GM21786 (cell line): ENCODE data around the gene TEX10.

Experiments used
- ATAC-seq: cut with Tn5 transposase; IDR thresholded peaks from one replicate; pipeline ENCODE4 v1.9.1; 2021; ENCODE audit not compliant: unreplicated experiment

Gene TEX10

DNA sequence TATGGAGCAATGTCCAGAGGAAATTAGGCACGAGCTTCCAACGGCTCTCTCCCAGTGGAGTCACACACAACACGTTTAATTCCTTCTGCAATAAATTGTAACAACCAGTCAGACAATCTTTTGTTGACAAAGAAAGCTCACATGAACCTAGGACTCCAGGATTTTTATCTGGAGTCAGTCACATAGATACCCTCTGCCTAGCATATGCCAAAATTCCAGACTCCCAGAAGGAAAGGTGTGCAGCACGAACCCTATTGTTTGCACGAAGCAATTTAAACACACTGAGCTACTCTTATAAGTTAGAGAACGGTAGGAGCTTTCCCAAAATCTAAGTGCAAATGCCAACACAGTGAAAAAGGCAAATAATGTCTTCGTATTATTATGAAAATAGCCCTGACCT lies 67.1 kb downstream of the TEX10 start:
- ATAC-seq, result no peak

DNA sequence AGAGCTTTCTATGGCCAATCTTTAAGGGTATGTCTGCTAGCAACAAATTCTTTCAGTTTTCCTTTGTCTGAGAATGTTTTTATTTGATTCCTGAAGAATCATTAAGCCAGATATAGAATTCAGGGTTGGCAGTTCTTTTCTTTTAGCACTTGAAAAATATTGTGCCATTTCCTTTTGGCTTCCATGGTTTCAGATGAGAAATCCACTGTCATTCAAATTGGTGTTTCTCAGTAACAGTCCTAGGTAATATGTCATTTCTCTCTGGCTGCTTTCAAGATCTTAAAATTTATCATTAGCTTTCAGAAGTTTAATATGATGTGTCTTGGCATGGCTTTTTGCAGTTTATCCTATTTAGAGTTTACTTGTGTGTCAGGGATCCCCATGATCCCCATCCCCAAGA lies 67.7 kb downstream of the TEX10 start:
- no peak for ATAC-seq

DNA sequence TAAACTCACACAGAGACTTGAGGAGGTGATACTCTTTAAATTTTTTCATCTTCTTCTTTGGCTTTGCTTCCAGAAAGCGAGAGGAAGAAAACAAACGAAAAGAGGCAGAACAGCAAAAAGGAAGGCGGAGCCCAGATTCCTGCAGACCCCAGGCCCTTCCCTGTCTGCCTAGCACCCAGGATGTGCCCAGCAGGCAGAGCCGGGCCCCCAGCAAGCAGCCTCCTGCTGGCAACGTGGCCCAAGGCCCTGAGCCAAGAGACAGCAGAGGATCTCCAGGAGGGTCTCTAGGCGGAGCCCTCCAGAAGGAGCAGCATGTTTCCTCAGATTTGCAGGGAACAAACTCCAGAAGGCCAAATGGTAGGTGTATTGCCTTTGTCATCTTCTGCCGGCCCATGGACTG lies 68.5 kb downstream of the TEX10 start:
- ATAC-seq, result no peak

DNA sequence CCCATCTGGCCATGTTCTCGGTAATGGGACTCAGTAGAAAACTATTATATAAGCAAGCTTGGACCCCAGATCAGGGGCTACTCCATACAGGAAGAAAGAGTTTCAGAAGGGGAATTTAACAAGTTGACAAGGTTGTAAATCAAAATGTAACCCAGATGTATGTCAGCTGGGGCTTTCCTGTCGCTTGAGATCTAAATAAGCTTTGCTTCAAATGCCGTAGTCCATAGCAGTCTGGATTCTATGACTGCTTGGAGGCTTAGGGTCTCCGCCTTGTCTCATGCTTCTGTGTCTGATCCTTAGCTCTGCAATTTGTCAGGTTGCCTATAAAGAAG lies 70.4 kb downstream of the TEX10 start:
- no peak for ATAC-seq

DNA sequence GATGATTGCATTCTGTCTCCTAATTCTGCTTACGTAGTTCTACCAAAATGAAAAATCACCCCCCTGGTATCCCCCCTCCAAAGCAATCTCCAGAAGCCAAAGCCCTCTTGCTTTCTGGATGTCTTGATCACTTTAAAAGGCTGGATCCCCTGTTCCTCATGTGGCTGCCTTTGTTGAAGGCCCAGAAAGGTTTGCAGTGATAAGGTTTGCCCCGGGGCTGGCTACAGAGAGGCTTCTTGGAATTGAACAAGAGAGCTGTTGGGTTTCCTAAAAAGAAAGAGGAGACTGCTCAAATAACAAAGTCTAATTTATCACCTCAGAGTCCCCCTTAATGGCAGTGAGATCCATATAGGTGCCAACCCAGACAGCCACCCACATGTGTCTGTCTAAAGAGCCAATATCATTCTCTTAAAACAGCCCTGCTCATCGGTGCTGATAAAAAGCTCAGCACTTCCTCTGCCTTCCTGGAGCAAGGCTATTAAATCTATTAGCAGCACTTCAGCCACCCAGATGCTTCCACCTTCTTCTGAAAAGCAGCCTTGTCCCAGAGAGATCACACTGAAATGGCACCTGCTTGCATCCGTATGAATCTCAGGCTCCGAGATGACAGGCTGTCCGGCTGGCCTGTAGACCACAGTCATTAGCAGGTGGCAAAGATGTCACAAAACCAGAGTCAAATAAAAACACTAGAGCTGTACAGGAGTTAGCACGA lies 70.9 kb downstream of the TEX10 start:
- ATAC-seq, result no peak

DNA sequence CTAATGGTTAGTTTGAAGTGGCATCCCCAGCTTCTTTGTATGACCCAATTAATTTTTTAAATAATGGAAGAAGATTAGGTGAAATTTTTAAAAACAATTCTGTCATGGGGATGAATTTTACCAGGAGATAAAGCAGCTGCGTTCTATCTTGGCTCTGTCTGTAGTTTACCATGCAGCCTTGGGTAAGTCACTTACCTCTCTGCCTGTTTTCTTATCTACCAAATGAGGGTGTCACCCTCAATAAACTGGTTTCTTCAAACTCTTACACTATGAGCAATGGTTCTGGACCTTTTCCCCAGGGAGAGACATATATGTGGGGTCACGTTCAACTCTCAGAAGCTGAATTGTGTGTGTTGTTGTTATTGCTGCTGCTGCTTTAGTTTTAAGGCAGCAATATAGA lies 71.7 kb downstream of the TEX10 start:
- no peak for ATAC-seq

DNA sequence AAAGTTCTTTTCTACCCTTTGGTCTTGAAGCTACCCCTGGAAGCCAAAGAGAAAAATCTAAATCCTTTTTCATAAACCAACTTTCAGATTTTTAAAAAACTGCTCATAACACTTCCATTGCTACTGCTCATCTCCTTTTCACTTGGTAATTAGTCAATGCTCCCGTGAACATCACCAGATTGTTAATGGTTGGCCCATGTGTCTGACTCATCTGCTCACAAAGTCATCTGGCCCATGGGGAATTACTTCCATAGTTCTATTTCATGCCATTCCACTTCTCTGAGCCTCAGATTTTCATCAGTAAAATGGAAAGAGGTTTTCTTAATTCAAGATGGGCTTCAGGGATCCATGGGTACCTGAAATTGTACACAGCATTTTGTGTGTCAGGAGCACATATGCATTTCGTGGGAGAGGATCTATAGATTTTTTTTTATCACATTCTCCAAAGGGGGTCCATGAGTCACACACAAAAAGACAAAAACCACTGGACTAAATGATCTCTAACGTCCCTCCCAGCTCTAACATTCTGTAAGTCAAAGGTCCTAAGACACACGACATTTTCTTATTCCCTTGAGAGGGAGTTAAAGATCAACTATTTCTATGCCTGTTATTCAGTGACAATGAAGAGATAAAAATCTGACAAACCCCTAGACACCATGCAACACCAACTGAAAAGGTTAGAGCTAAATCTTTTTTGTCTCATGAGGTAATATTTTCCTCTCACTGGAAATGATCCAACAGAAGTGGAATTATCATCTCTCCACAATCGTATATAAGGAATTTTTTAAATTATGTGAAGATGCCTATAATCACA lies 75.4 kb downstream of the TEX10 start:
- ATAC-seq, result no peak

DNA sequence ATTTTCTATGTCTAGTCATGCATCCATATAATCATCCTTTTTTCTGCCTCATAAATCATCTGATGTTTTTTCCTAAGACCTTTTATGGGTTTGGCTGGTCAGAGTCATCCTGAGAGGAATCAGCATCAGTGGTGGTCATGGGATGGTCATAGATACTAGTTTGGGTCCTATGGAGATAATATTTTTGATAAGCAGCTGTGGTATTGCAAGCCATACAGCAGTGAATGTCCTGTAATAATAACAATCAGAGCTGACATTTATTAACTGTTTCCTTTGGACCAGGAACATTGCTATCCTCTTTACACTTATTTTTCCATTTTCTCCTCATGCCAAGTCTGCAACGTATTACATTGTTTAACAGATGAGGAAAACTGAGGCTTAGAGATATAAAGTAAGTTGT lies 83.1 kb downstream of the TEX10 start:
- ATAC-seq, result no peak

DNA sequence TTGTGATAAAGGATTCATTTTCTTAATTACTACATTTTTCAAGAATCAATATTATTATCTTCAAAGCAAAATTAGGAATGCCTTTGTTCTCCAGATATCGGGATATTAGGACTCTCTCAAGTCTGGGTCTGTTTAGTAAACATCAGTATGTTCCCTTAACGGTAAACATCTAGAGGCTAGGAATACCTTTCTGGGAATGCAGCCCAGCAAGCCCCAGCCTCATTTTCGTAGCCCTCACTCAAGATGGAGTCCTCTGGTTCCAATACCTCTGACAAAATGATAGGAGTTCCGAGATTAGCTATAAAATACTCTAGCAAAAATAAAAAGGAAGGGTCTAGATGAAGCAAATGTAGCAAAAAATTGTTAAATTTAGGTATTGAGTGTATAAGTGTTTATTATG lies 84.5 kb downstream of the TEX10 start:
- no peak for ATAC-seq

DNA sequence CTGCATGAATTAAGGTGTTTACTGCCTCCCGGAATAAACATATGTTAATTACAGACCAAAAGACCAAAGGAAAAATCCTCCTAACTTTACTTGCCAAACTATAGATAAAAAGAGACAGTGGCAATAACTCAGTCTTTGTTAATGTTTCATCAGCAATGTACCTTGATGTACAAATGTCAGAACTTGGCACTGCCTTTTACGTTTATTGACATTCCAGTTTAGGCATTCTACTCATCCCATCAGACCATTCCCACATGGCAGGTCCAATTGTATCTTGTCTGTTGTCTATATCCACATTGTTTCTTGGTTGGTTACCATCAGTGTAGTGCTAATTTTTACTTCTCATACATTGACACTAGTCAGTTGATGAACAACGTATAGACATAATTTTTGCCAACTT lies 85.5 kb downstream of the TEX10 start:
- ATAC-seq, result no peak
